A204.1 (cell line): ENCODE data around the gene HADHA.
"Not testable (repeated sequence)": the region's sequence is repeated elsewhere in the genome, so short reads cannot be mapped to it uniquely, and the experiment has no call there.

Source experiments
- FAIRE-seq: peaks from 2 replicates; lab custom pipeline; 2012; peaks lifted over from hg19 to GRCh38; lab: Jason Lieb, UNC

HADHA gene

DNA sequence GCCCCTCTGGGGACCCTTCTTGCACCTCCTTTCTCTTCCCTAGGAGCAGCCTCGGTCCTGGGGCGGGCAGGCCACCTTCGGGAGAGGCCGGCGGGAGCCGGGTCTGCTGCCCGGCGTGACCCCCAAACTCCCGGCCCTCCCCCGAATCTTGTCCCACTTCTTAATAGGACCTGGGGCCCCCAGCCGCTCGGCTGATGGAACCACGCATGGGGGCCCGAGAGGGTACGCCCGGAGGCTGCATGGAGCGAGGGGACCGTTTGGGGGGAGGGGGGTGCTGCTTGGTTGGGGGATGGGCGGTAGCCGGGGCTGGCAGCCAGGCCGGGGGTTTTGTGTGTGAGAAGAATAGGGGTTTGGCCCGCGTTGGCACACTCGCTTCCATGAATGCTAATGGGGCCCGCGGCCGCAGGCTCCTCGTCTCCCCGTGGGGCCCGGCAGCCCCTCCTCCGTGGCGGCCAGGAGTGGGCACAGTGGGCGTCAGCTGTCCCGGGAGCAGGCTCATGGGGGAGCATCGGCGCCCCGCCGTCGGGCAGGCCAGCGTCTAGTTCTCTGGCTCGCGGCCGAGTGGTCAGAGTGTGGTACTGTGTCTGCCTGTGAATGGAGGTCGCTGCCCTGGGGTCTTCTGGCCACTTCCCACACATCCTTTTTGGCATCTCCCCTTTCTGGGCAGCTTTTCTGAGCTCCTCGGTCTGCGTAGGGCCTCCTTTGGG lies 70.5 kb downstream of the HADHA start:
- no peak for FAIRE-seq

GRCh38 chr2:26172871-26173775 lies 71.3 kb downstream of the HADHA start, which contains the start of gene GAREM2:
Gene GAREM2 (plus strand): TSS chr2:26173088. CDS start chr2:26173221, 133 bp downstream.
- no peak for FAIRE-seq

GRCh38 chr2:26172189-26172870 lies 72.1 kb downstream of the HADHA start:
- FAIRE-seq, result no peak

GRCh38 chr2:26170795-26171194 lies 73.6 kb downstream of the HADHA start:
- no peak for FAIRE-seq

DNA sequence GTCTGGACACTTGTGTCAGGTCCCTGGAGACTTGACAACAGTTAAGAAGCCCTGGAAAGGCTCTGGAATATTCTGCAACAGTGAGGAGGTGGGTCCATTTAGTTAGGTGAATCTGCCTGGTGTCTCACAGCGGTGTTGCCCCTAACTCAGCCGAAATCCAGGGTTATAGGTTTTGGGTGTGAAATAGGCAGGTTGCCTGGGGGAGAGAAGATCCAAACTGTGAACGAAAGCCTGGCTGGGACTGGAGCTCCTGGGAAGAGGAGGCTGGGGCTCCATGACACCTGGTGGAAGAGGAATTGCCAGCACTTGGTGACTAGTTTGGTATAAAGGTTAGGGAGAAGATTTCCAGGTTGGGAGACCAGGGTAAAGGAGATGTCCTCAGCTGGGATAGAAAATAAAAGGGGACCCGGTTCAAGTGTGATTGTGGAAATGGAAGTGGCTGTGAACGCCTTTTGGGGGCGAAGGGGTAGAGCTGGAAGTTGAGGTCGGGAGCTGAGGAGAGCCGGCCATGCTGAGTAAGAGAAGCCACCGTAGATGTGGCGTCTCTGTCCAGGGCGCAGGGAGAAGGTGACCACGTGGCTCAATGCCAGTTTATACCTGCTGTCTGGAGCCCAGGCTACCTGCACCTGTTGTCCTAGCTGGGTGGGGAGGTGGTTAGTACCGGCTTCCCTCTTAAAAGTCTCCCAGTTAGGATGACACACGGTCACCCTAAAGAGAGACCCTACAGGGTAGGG lies 74.6 kb downstream of the HADHA start:
- FAIRE-seq, result no peak

GRCh38 chr2:26169226-26169625 lies 75.2 kb downstream of the HADHA start:
- no peak for FAIRE-seq

GRCh38 chr2:26168785-26169184 lies 75.6 kb downstream of the HADHA start:
- no peak for FAIRE-seq

GRCh38 chr2:26166541-26166940 lies 77.9 kb downstream of the HADHA start:
- not testable (repeated sequence) for FAIRE-seq

DNA sequence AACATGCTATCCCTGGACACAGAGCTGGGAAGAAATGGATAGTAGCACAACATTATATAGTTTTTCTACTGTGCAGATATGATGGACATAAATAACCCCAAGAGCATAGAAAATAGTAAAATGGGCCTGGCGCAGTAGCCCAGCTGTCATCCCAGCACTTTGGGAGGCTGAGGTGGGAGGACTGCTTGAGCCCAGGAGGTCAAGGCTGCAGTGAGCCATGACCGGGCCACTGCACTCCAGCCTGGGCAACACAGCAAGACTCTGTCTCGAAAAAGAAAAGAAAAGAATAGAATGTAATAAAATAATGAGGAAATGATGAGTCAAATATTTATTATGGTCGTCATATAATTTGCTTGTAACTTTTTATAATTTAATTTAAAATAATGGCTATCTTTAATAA lies 79.0 kb downstream of the HADHA start:
- no peak for FAIRE-seq

GRCh38 chr2:26164641-26165211 lies 79.7 kb downstream of the HADHA start:
- FAIRE-seq, result no peak

DNA sequence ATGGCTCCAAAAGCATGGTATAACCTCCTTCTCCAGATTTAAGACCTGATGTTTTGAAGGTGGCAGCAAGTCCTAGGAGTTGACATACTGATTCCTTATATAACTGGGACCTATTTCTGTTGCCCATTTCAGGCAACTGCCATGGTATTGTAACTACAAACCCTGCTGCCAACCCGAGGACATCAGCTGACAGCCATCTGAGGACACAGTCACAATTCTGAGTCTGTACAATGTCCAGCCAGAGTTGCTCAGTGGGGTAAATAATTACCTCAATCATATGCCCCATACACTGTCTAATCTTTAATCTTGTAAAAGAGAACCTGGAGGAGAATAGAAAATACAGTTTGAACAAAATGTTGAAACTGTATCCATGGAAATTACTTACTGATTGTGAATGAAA lies 80.2 kb downstream of the HADHA start:
- no peak for FAIRE-seq

GRCh38 chr2:26162963-26163362 lies 81.5 kb downstream of the HADHA start:
- no peak for FAIRE-seq

DNA sequence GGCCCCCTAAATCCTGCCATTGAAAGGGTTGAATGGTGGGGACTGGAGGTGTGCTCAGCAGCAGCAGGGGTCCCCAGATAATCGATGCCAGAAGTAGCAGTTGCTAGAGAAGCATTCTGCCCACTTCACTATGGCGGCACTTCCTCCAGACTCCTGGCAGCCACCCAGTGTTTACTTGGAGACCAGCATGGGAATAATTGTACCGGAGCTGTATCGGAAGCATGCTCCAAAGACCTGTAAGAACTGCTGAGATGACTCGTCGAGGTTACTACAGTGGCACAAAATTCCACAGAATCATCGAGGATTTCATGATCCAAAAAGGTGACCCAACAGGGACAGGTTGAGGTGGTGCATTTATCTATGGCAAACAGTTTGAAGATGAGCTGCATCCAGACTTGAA lies 82.5 kb downstream of the HADHA start:
- no peak for FAIRE-seq

DNA sequence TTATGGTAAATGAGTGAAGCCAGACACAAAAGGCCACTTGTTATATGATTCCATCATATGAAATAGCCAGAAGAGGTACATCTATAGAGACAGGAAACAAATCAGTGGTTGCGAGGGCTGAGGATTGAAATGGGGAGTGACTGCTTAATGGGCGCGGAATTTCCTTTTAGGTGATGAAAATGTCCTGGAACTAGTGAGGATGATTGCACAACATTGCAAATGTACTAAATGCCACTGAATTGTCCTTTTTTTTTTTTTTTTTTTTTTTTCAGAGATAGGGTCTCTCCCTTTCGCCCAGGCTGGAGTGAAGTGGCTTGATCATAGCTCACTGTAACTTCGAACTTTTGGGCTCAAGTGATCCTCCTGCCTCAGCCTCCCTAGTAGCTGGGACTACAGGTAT lies 86.9 kb downstream of the HADHA start:
- FAIRE-seq, result no peak

GRCh38 chr2:26150243-26150642 lies 94.2 kb downstream of the HADHA start:
- no peak for FAIRE-seq

DNA sequence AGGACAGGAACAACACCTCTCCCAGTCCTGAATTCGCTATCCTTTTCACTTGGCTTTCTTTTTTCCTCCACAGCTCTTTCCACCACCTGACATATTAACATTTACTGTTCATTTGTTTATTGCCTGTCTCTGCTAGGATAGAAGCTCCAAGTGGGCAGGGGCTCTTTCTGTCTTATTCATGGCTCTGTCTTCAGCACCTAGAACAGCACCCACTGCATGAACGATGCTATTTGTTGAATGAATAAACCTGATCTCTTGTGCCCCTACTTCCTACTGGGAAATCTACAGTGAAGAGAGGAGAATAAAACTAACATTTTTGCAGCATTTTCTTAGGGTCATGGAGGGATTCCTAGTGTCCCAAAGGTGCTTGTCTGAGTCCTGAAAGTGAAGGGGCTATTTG lies 95.9 kb downstream of the HADHA start:
- FAIRE-seq, result no peak

GRCh38 chr2:26144953-26145680 lies 99.3 kb downstream of the HADHA start:
- FAIRE-seq, result peak; percentile 30

DNA sequence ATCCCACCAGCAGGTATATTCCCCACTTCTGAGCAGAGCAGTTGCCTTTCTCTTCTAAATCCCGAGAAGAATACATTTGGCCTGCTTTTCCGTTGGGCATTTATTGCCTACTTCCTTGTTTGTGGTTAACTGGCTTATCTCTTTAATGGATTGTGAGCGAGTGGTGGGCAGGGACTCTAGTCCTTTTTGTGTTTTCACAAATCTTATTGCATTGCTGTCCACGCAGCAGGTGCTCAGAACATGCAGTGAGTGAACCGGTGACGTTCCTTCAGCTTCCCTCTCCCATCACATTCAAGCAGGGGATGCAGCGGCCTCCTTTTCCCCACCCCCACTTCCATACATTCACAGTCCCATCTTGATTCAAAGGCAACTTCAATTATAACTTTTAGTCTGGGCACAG lies 100.4 kb downstream of the HADHA start:
- no peak for FAIRE-seq

- no peak for FAIRE-seq
Measured at GRCh38 chr2:26141145-26141769, 103.2 kb downstream of the HADHA start.
